ENCODE results near the gene RAB8A. TPM values are rescaled to one million over a fixed set of nuclear protein-coding genes. Genes with fewer than 3 reads are reported as not detected.

RAB8A gene
- total RNA-seq, 1 experiment from 2014 or later = 126 TPM

- no TSS peak for BruUV-seq (replicated peaks)
- no peak for TF ChIP-seq CTCF (conservative IDR thresholded peaks at IDR 0.05; ENCODE audit: low read depth, low read length)
- TF ChIP-seq EZH2 (IDR thresholded peaks at IDR 0.05; ENCODE audit: borderline replicate concordance, low read depth, low read length, poor library complexity, severe bottlenecking) = no peak
- ChIA-PET CTCF (interaction anchor here (0.6 kb wide), 1 partner anchor 68 kb away, joined by 12 read pairs; no protein-coding TSS in a partner anchor), POLR2A (ENCODE audit: low non-redundant PET) (no interaction called here)
- intact Hi-C loops (cut with micrococcal nuclease; ENCODE audit: unreplicated experiment) = no loop called here
- Histone ChIP-seq H3K4me1 (ENCODE audit: insufficient read depth, low read length, poor library complexity, severe bottlenecking) (no peaks in the 10 kb centered on the region), H3K4me3 (ENCODE audit: low read depth, low read length, poor library complexity, severe bottlenecking) (no peak overlapping the region), H3K27ac (ENCODE audit: low read depth, low read length, poor library complexity, severe bottlenecking) (no peak overlapping the region), H3K36me3 (ENCODE audit: insufficient read depth, low read length, poor library complexity, severe bottlenecking) (peaks cover 90% of the 10 kb centered on the region), H3K27me3 (replicated peaks; ENCODE audit: insufficient read depth, low read depth, low read length, poor library complexity) (no peaks in the 10 kb centered on the region), H3K9me3 (ENCODE audit: low read depth, low read length, poor library complexity, severe bottlenecking) (no peaks in the 10 kb centered on the region)
- no peak for DNase-seq (ENCODE audit: low spot score)
Measured at GRCh38 chr19:16094360-16095070, 17.2 kb upstream of the RAB8A start.

GRCh38 chr19:16095071-16095571, 16.6 kb upstream of the RAB8A start:
- DNase-seq (ENCODE audit: low spot score) = no peak
- Histone ChIP-seq H3K4me3 (ENCODE audit: low read depth, low read length, poor library complexity, severe bottlenecking) (no peak overlapping the region), H3K9me3 (ENCODE audit: low read depth, low read length, poor library complexity, severe bottlenecking) (no peaks in the 10 kb centered on the region), H3K27ac (ENCODE audit: low read depth, low read length, poor library complexity, severe bottlenecking) (no peak overlapping the region), H3K36me3 (ENCODE audit: insufficient read depth, low read length, poor library complexity, severe bottlenecking) (peaks cover 90% of the 10 kb centered on the region), H3K27me3 (replicated peaks; ENCODE audit: insufficient read depth, low read depth, low read length, poor library complexity) (no peaks in the 10 kb centered on the region), H3K4me1 (ENCODE audit: insufficient read depth, low read length, poor library complexity, severe bottlenecking) (no peaks in the 10 kb centered on the region)
- ChIA-PET CTCF (interaction anchor here (0.6 kb wide), 1 partner anchor 67 kb away, joined by 12 read pairs; no protein-coding TSS in a partner anchor), POLR2A (ENCODE audit: low non-redundant PET) (no interaction called here)
- no TSS peak for BruUV-seq (replicated peaks)
- intact Hi-C loops (cut with micrococcal nuclease; ENCODE audit: unreplicated experiment) = no loop called here
- TF ChIP-seq CTCF (conservative IDR thresholded peaks at IDR 0.05; ENCODE audit: low read depth, low read length) (no peak), EZH2 (IDR thresholded peaks at IDR 0.05; ENCODE audit: borderline replicate concordance, low read depth, low read length, poor library complexity, severe bottlenecking) (no peak)

- ChIA-PET POLR2A (ENCODE audit: low non-redundant PET) (no interaction called here), CTCF (interaction anchor here (0.6 kb wide), 1 partner anchor 855 kb away, joined by 6 read pairs; no protein-coding TSS in a partner anchor)
Measured at GRCh38 chr19:16096280-16096855, 15.3 kb upstream of the RAB8A start.

More at GRCh38 chr19:16096280-16096855, 15.3 kb upstream of the RAB8A start:
- H3K27ac ChIP-seq (ENCODE audit: low read depth, low read length, poor library complexity, severe bottlenecking) = no peak overlapping the region
- H3K4me3 ChIP-seq (ENCODE audit: low read depth, low read length, poor library complexity, severe bottlenecking) = no peak overlapping the region
- no peak for DNase-seq (ENCODE audit: low spot score)
- TF ChIP-seq EZH2 (IDR thresholded peaks at IDR 0.05; ENCODE audit: borderline replicate concordance, low read depth, low read length, poor library complexity, severe bottlenecking) (no peak), CTCF (conservative IDR thresholded peaks at IDR 0.05; ENCODE audit: low read depth, low read length) (no peak)
- peaks cover 90% of the 10 kb centered on the region for H3K36me3 ChIP-seq (ENCODE audit: insufficient read depth, low read length, poor library complexity, severe bottlenecking)
- H3K27me3 ChIP-seq (replicated peaks; ENCODE audit: insufficient read depth, low read depth, low read length, poor library complexity) = no peaks in the 10 kb centered on the region
- H3K4me1 ChIP-seq (ENCODE audit: insufficient read depth, low read length, poor library complexity, severe bottlenecking) = no peaks in the 10 kb centered on the region
- H3K9me3 ChIP-seq (ENCODE audit: low read depth, low read length, poor library complexity, severe bottlenecking) = no peaks in the 10 kb centered on the region
- BruUV-seq (replicated peaks) = no TSS peak
- intact Hi-C loops (cut with micrococcal nuclease; ENCODE audit: unreplicated experiment) = no loop called here

Data from A673 (cell line).